ENCODE measurements around the gene TNFSF13B. TPM values are rescaled to one million over a fixed set of nuclear protein-coding genes. Genes with fewer than 3 reads are reported as not detected.
A peak's percentile ranks its signal among the peaks of the same experiment; 100 is the strongest.

The TNFSF13B gene
- total RNA-seq, 2 donors from 2014 or later = 0.35 to 1.5 TPM

DNA sequence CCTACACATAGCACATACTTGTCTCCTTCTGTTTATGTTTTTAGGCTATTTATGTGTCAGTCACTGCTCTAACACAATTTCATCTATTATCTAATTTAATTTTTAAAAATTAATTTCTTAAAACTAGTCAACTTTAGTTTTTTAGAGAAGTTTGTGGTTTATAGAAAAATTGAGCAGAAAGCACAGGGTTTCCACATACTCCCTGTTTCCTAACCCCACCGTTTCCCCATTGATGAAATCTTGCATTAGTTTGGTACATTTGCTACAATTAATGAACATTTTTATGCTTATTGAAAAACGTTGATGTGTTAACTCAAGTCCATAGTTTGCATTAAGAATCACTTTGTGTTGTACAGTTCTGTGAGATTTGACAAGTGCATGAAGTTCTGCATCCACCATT lies 53.5 kb downstream of the TNFSF13B start:
- Histone ChIP-seq H3K9me3 (ENCODE audit: control insufficient read depth, low read length) (peaks cover 1% of the 10 kb centered on the region), H3K4me3 (ENCODE audit: low read length) (no peak overlapping the region), H3K27ac (ENCODE audit: low read depth, low read length) (no peak overlapping the region), H3K27me3 (ENCODE audit: control insufficient read depth, insufficient read depth, low read length, poor library complexity, severe bottlenecking) (no peaks in the 10 kb centered on the region), H3K36me3 (ENCODE audit: control insufficient read depth, insufficient read depth, low read length) (no peaks in the 10 kb centered on the region), H3K9ac (ENCODE audit: extremely low read depth, low read length, poor library complexity, severe bottlenecking) (no peak overlapping the region), H3K4me1 (ENCODE audit: control insufficient read depth, insufficient read depth, low read length) (no peaks in the 10 kb centered on the region)
- H3K27me3 Mint-ChIP-seq (ENCODE audit: insufficient read depth) = peaks cover 1% of the 10 kb centered on the region
- WGBS, 2 experiments (ENCODE audit: insufficient coverage in 1 of 2, insufficient read length in 1 of 2) = 87 to 100% methylated on average over 1 to 2 of the region's 2 CpGs
- H3K27ac Mint-ChIP-seq = no peak overlapping the region
- no peak for DNase-seq
- peaks cover 5% of the 10 kb centered on the region for H3K9me3 Mint-ChIP-seq
- H3K36me3 Mint-ChIP-seq (ENCODE audit: low read depth) = no peaks in the 10 kb centered on the region
- H3K4me1 Mint-ChIP-seq = peaks cover 12% of the 10 kb centered on the region
- no peak for TF ChIP-seq CTCF (conservative IDR thresholded peaks at IDR 0.05)
- no peak overlapping the region for H3K4me3 Mint-ChIP-seq

DNA sequence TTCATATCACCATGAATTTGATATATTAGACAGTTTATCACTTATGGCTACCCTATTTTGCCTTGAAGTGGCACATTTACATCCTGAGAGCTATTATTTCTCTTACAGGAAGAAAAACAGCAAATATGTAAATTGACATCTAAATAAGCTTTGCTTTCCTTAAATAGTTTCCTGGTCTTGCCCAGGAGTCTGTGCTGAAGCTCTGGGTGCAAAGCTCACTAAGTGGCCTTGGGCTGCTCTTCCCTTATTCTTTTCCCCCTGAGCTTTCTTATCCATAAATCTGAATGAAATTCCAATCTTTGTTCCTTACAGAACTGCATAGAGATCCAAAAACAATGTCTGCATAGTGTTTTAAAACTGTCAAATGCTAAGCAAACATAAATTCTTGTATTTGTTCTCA lies 56.3 kb downstream of the TNFSF13B start:
- Mint-ChIP-seq H3K27me3 (ENCODE audit: insufficient read depth) (peaks cover 1% of the 10 kb centered on the region), H3K4me3 (no peak overlapping the region), H3K27ac (no peak overlapping the region), H3K36me3 (ENCODE audit: low read depth) (no peaks in the 10 kb centered on the region), H3K9me3 (peaks cover 8% of the 10 kb centered on the region), H3K4me1 (peaks cover 35% of the 10 kb centered on the region)
- no peak overlapping the region for H3K9ac ChIP-seq (ENCODE audit: extremely low read depth, low read length, poor library complexity, severe bottlenecking)
- no peak overlapping the region for H3K27ac ChIP-seq (ENCODE audit: low read depth, low read length)
- H3K9me3 ChIP-seq (ENCODE audit: control insufficient read depth, low read length) = no peaks in the 10 kb centered on the region
- no peak for TF ChIP-seq CTCF (conservative IDR thresholded peaks at IDR 0.05)
- no peaks in the 10 kb centered on the region for H3K4me1 ChIP-seq (ENCODE audit: control insufficient read depth, insufficient read depth, low read length)
- DNase-seq = no peak
- no peaks in the 10 kb centered on the region for H3K36me3 ChIP-seq (ENCODE audit: control insufficient read depth, insufficient read depth, low read length)
- H3K27me3 ChIP-seq (ENCODE audit: control insufficient read depth, insufficient read depth, low read length, poor library complexity, severe bottlenecking) = no peaks in the 10 kb centered on the region
- H3K4me3 ChIP-seq (ENCODE audit: low read length) = no peak overlapping the region

GRCh38 chr13:108326309-108326708 lies 56.8 kb downstream of the TNFSF13B start:
- H3K9me3 ChIP-seq (ENCODE audit: control insufficient read depth, low read length) = no peaks in the 10 kb centered on the region
- no peak overlapping the region for H3K9ac ChIP-seq (ENCODE audit: extremely low read depth, low read length, poor library complexity, severe bottlenecking)
- H3K27me3 ChIP-seq (ENCODE audit: control insufficient read depth, insufficient read depth, low read length, poor library complexity, severe bottlenecking) = no peaks in the 10 kb centered on the region
- H3K4me3 ChIP-seq (ENCODE audit: low read length) = no peak overlapping the region
- Mint-ChIP-seq H3K9me3 (peaks cover 8% of the 10 kb centered on the region), H3K4me3 (peak overlapping the region; percentile 19), H3K27me3 (ENCODE audit: insufficient read depth) (peaks cover 1% of the 10 kb centered on the region), H3K4me1 (peaks cover 39% of the 10 kb centered on the region), H3K36me3 (ENCODE audit: low read depth) (no peaks in the 10 kb centered on the region), H3K27ac (peak overlapping the region; percentile 69)
- H3K27ac ChIP-seq (ENCODE audit: low read depth, low read length) = no peak overlapping the region
- TF ChIP-seq CTCF (conservative IDR thresholded peaks at IDR 0.05) = no peak
- H3K4me1 ChIP-seq (ENCODE audit: control insufficient read depth, insufficient read depth, low read length) = no peaks in the 10 kb centered on the region
- WGBS, 2 experiments (ENCODE audit: insufficient coverage in 1 of 2, insufficient read length in 1 of 2) = 48 to 67% methylated on average over 4 to 5 of the region's 6 CpGs
- no peaks in the 10 kb centered on the region for H3K36me3 ChIP-seq (ENCODE audit: control insufficient read depth, insufficient read depth, low read length)
- DNase-seq = peak; percentile 76

Data from endodermal cell (in vitro differentiated cells).